ENCODE measurements around the gene TXNDC11.

TXNDC11 gene

GRCh38 chr16:11679250-11679649 lies 63.4 kb downstream of the TXNDC11 start:
- no peak for DNase-seq (ENCODE audit: low read depth)
- no peaks in the 10 kb centered on the region for H3K9me3 ChIP-seq (ENCODE audit: control insufficient read depth, low read length)
- H3K9ac ChIP-seq (ENCODE audit: low read length) = no peak overlapping the region
- peaks cover 82% of the 10 kb centered on the region for H3K36me3 ChIP-seq (ENCODE audit: control insufficient read depth, insufficient read depth, low read length, severe bottlenecking)
- no peaks in the 10 kb centered on the region for H3K27me3 ChIP-seq (replicated peaks; ENCODE audit: control insufficient read depth, insufficient read depth, low read length)
- H3K4me1 ChIP-seq (ENCODE audit: control insufficient read depth, insufficient read depth, low read length) = peaks cover 27% of the 10 kb centered on the region
- no peak overlapping the region for H3K4me3 ChIP-seq (ENCODE audit: low read length)

- Histone ChIP-seq H3K4me3 (ENCODE audit: low read length) (no peak overlapping the region), H3K4me1 (ENCODE audit: control insufficient read depth, insufficient read depth, low read length) (peaks cover 27% of the 10 kb centered on the region), H3K27me3 (replicated peaks; ENCODE audit: control insufficient read depth, insufficient read depth, low read length) (no peaks in the 10 kb centered on the region), H3K9ac (ENCODE audit: low read length) (no peak overlapping the region), H3K36me3 (ENCODE audit: control insufficient read depth, insufficient read depth, low read length, severe bottlenecking) (peaks cover 72% of the 10 kb centered on the region), H3K9me3 (ENCODE audit: control insufficient read depth, low read length) (no peaks in the 10 kb centered on the region)
- DNase-seq (ENCODE audit: low read depth) = no peak
These were observed 64.4 kb downstream of the TXNDC11 start for GRCh38 chr16:11677959-11678881.

- Histone ChIP-seq H3K36me3 (ENCODE audit: control insufficient read depth, insufficient read depth, low read length, severe bottlenecking) (peaks cover 65% of the 10 kb centered on the region), H3K4me1 (ENCODE audit: control insufficient read depth, insufficient read depth, low read length) (peaks cover 24% of the 10 kb centered on the region), H3K9me3 (ENCODE audit: control insufficient read depth, low read length) (no peaks in the 10 kb centered on the region), H3K9ac (ENCODE audit: low read length) (no peak overlapping the region), H3K4me3 (ENCODE audit: low read length) (no peak overlapping the region), H3K27me3 (replicated peaks; ENCODE audit: control insufficient read depth, insufficient read depth, low read length) (no peaks in the 10 kb centered on the region)
- DNase-seq (ENCODE audit: low read depth) = no peak
These were observed 65.2 kb downstream of the TXNDC11 start for GRCh38 chr16:11677451-11677951.

GRCh38 chr16:11676799-11677198 lies 65.9 kb downstream of the TXNDC11 start:
- H3K27me3 ChIP-seq (replicated peaks; ENCODE audit: control insufficient read depth, insufficient read depth, low read length) = no peaks in the 10 kb centered on the region
- no peak overlapping the region for H3K4me3 ChIP-seq (ENCODE audit: low read length)
- H3K36me3 ChIP-seq (ENCODE audit: control insufficient read depth, insufficient read depth, low read length, severe bottlenecking) = peaks cover 59% of the 10 kb centered on the region
- no peak overlapping the region for H3K9ac ChIP-seq (ENCODE audit: low read length)
- H3K4me1 ChIP-seq (ENCODE audit: control insufficient read depth, insufficient read depth, low read length) = peaks cover 20% of the 10 kb centered on the region
- no peak for DNase-seq (ENCODE audit: low read depth)
- no peaks in the 10 kb centered on the region for H3K9me3 ChIP-seq (ENCODE audit: control insufficient read depth, low read length)

- H3K36me3 ChIP-seq (ENCODE audit: control insufficient read depth, insufficient read depth, low read length, severe bottlenecking) = peaks cover 51% of the 10 kb centered on the region
- H3K4me3 ChIP-seq (ENCODE audit: low read length) = no peak overlapping the region
- peaks cover 20% of the 10 kb centered on the region for H3K4me1 ChIP-seq (ENCODE audit: control insufficient read depth, insufficient read depth, low read length)
- no peak for DNase-seq (ENCODE audit: low read depth)
- H3K9ac ChIP-seq (ENCODE audit: low read length) = no peak overlapping the region
- no peaks in the 10 kb centered on the region for H3K9me3 ChIP-seq (ENCODE audit: control insufficient read depth, low read length)
- H3K27me3 ChIP-seq (replicated peaks; ENCODE audit: control insufficient read depth, insufficient read depth, low read length) = no peaks in the 10 kb centered on the region
These were observed 66.8 kb downstream of the TXNDC11 start for GRCh38 chr16:11675561-11676511.

- peak; percentile 20 for DNase-seq (ENCODE audit: low read depth)
- Histone ChIP-seq H3K4me1 (ENCODE audit: control insufficient read depth, insufficient read depth, low read length) (peaks cover 20% of the 10 kb centered on the region), H3K36me3 (ENCODE audit: control insufficient read depth, insufficient read depth, low read length, severe bottlenecking) (peaks cover 45% of the 10 kb centered on the region), H3K9me3 (ENCODE audit: control insufficient read depth, low read length) (no peaks in the 10 kb centered on the region), H3K4me3 (ENCODE audit: low read length) (no peak overlapping the region), H3K9ac (ENCODE audit: low read length) (no peak overlapping the region), H3K27me3 (replicated peaks; ENCODE audit: control insufficient read depth, insufficient read depth, low read length) (no peaks in the 10 kb centered on the region)
These were observed 67.7 kb downstream of the TXNDC11 start for GRCh38 chr16:11674818-11675560.

- no peak for DNase-seq (ENCODE audit: low read depth)
- no peak overlapping the region for H3K4me3 ChIP-seq (ENCODE audit: low read length)
- H3K27me3 ChIP-seq (replicated peaks; ENCODE audit: control insufficient read depth, insufficient read depth, low read length) = no peaks in the 10 kb centered on the region
- H3K9me3 ChIP-seq (ENCODE audit: control insufficient read depth, low read length) = no peaks in the 10 kb centered on the region
- no peak overlapping the region for H3K9ac ChIP-seq (ENCODE audit: low read length)
- peaks cover 37% of the 10 kb centered on the region for H3K36me3 ChIP-seq (ENCODE audit: control insufficient read depth, insufficient read depth, low read length, severe bottlenecking)
- H3K4me1 ChIP-seq (ENCODE audit: control insufficient read depth, insufficient read depth, low read length) = peaks cover 27% of the 10 kb centered on the region
These were observed 68.4 kb downstream of the TXNDC11 start for GRCh38 chr16:11674001-11674817.

- DNase-seq (ENCODE audit: low read depth) = no peak
- no peaks in the 10 kb centered on the region for H3K9me3 ChIP-seq (ENCODE audit: control insufficient read depth, low read length)
- no peak overlapping the region for H3K9ac ChIP-seq (ENCODE audit: low read length)
- H3K4me1 ChIP-seq (ENCODE audit: control insufficient read depth, insufficient read depth, low read length) = peaks cover 22% of the 10 kb centered on the region
- no peak overlapping the region for H3K4me3 ChIP-seq (ENCODE audit: low read length)
- peaks cover 28% of the 10 kb centered on the region for H3K36me3 ChIP-seq (ENCODE audit: control insufficient read depth, insufficient read depth, low read length, severe bottlenecking)
- no peaks in the 10 kb centered on the region for H3K27me3 ChIP-seq (replicated peaks; ENCODE audit: control insufficient read depth, insufficient read depth, low read length)
These were observed 69.3 kb downstream of the TXNDC11 start for GRCh38 chr16:11673091-11674000.

DNA sequence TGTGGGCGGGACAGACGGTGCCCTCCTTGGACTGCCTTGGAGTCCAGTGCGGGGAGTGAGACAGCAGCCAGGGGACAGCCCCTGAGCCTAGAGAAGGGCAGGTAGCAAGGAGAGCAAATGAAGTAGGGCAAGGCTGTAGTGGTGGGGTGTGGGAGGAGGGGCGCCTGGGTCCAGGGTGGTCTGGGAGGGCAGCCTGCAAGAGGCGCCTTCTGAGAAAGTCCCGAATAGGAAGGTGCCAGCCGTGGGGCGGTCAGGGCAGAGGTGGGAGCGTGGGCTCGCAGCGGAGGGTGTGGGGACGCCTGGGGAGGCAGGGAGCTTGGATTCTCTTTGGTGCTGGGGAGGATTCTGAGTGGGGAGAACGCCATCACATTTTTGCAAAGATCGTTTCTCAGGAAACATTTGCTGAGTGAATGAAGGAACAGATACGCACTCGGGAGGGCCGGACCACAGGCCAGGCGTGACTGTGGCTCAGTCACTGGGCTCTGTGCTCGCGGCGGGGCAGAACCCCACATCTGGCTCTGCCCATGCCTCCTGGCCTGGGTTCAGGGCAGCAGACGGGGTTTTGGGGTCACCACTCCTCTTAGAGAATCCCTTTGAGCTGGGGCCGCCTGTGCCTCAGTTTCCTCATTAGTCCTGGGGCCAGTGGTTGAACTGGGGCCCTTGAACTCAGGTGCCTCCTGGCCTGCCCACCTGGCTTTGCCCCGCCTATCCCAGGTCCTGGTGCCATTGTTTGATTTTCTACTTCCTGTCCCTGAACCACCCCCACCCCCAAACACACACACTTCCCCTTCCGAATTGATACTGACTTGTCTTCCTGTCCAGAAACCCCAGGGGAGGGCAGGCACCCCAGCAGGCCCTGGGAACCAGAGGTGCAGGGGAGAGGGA lies 70.2 kb downstream of the TXNDC11 start:
- Histone ChIP-seq H3K4me1 (ENCODE audit: control insufficient read depth, insufficient read depth, low read length) (peaks cover 16% of the 10 kb centered on the region), H3K4me3 (ENCODE audit: low read length) (no peak overlapping the region), H3K9ac (ENCODE audit: low read length) (no peak overlapping the region), H3K27me3 (replicated peaks; ENCODE audit: control insufficient read depth, insufficient read depth, low read length) (no peaks in the 10 kb centered on the region), H3K9me3 (ENCODE audit: control insufficient read depth, low read length) (no peaks in the 10 kb centered on the region), H3K36me3 (ENCODE audit: control insufficient read depth, insufficient read depth, low read length, severe bottlenecking) (peaks cover 20% of the 10 kb centered on the region)
- no peak for DNase-seq (ENCODE audit: low read depth)

Data from adipocyte (in vitro differentiated cells).